OCI-LY3 (cell line): ENCODE results near the gene CPLX3.
A peak's percentile ranks its signal among the peaks of the same experiment; 100 is the strongest.

Experiments used
- H2AFZ ChIP-seq: fragments of 200-600, 300-600 bp; shearing (Covaris generic); 2 replicates; pipeline ENCODE4 v1.6.0; 2014; ENCODE audit warnings: antibody characterized with exemption, low read depth, low read length
- H3K27ac ChIP-seq: fragments of 200-600, 300-600 bp; sonication (generic); 2 replicates; pipeline ENCODE4 v1.5.1; 2014; ENCODE audit warnings: mild to moderate bottlenecking, low read length, moderate library complexity, mixed read lengths
- H3K27me3 ChIP-seq: fragments of 200-600, 300-600 bp; sonication (generic); 2 replicates; pipeline ENCODE4 v1.6.1; 2014; ENCODE audit warnings: low read depth, low read length, mixed read lengths
- H3K36me3 ChIP-seq: fragments of 200-600, 300-600 bp; sonication (generic); replicated peaks from 2 replicates; pipeline ENCODE3; 2014; ENCODE audit warnings: low read depth, low read length, mixed read lengths
- H3K4me1 ChIP-seq: fragments of 300-600, 200-600 bp; sonication (generic); 2 replicates; pipeline ENCODE4 v1.6.1; 2014; ENCODE audit warnings: low read length, mixed read lengths
- H3K4me2 ChIP-seq: fragments of 200-600, 300-600 bp; sonication (generic); 2 replicates; pipeline ENCODE4 v1.6.1; 2014; ENCODE audit warnings: low read length, mixed read lengths
- H3K4me3 ChIP-seq: fragments of 300-600, 200-600 bp; sonication (generic); 2 replicates; pipeline ENCODE4 v1.5.1; 2014; ENCODE audit warnings: antibody characterized with exemption, mild to moderate bottlenecking, low read length, moderate library complexity
- H3K79me2 ChIP-seq: fragments of 300-600, 200-600 bp; shearing (Covaris generic); 2 replicates; pipeline ENCODE4 v1.6.1; 2014; ENCODE audit warnings: mild to moderate bottlenecking, low read length, mixed read lengths
- H3K9ac ChIP-seq: fragments of 300-600, 200-600 bp; shearing (Covaris generic); 2 replicates; pipeline ENCODE4 v1.6.0; 2014; ENCODE audit warnings: mild to moderate bottlenecking, low read length, moderate library complexity
- H3K9me3 ChIP-seq: fragments of 200-600, 300-600 bp; shearing (Covaris generic); 2 replicates; pipeline ENCODE4 v1.6.1; 2014; ENCODE audit warnings: low read length, mixed read lengths; ENCODE audit not compliant: insufficient read depth
- H4K20me1 ChIP-seq: fragments of 200-600, 300-600 bp; sonication (generic); 2 replicates; pipeline ENCODE4 v1.6.1; 2016; ENCODE audit warnings: low read length, mixed read lengths; ENCODE audit not compliant: insufficient read depth
- CTCF ChIP-seq: fragments of 200-600, 300-600 bp; sonication (generic); IDR thresholded peaks from 2 replicates; pipeline ENCODE4 v1.5.1; 2014; ENCODE audit warnings: antibody characterized with exemption, low read length, low read depth
- EZH2phosphoT487 ChIP-seq: fragments of 200-600 bp; shearing (Covaris generic); IDR thresholded peaks from 2 replicates; pipeline ENCODE4 v1.6.1; 2018; ENCODE audit warnings: antibody characterized with exemption, mixed run types, low read depth

Gene CPLX3

GRCh38 chr15:74787251-74788041, 39.0 kb upstream of the CPLX3 start:
- peaks cover 14% of the 10 kb centered on the region for H4K20me1 ChIP-seq
- no peaks in the 10 kb centered on the region; the same call in 1 of the 2 replicates for H3K9me3 ChIP-seq
- H3K79me2 ChIP-seq = peaks cover 99% of the 10 kb centered on the region
- H3K4me3 ChIP-seq = peak overlapping the region; percentile 93
- H3K36me3 ChIP-seq = peaks cover 80% of the 10 kb centered on the region
- H3K27me3 ChIP-seq = no peaks in the 10 kb centered on the region
- peak overlapping the region; percentile 97 for H3K27ac ChIP-seq
- H3K4me1 ChIP-seq = peaks cover 89% of the 10 kb centered on the region
- peak overlapping the region; percentile 100 for H3K4me2 ChIP-seq
- peak overlapping the region; percentile 100 for H3K9ac ChIP-seq
- TF ChIP-seq EZH2phosphoT487 (no peak), CTCF (peak; percentile 90)
- H2AFZ ChIP-seq = no peak overlapping the region

DNA sequence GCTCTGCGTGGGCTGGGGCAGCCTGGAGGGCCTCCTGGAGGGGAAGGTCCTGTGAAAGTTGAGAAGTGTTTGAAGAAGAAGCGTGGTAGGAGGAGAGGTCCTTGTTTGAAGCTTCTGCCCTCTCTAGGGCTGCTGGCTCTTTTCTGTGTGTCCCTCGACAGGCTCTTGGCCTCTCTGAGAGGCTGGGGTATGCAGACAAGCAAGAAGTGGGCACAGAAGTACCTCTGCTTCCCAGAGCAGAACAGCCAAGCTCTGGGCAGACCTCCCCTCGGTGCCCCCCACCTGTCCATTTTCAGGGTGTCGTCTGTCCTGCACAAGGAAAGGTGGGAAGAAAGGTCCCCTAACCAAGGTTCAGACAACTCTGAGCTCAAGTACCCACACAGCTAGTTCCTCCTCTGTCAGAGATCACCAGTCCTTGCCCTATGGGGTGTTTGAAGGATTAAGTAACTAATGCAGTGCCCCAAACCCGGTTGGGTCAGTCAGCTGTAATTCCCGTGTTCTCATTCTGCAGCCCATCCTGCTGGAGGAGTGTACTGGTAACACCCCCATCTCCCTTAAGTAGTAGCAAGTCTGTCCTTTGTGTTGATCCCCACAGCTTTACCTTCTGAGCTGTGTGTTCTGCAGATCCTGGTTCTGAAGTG, 38.3 kb upstream of the CPLX3 start:
- peaks cover 96% of the 10 kb centered on the region for H3K4me1 ChIP-seq
- peaks cover 99% of the 10 kb centered on the region for H3K79me2 ChIP-seq
- no peaks in the 10 kb centered on the region for H3K27me3 ChIP-seq
- peak overlapping the region; percentile 93 for H3K4me3 ChIP-seq
- H3K27ac ChIP-seq = peak overlapping the region; percentile 97
- no peak overlapping the region for H2AFZ ChIP-seq
- H3K9ac ChIP-seq = peak overlapping the region; percentile 99
- H3K4me2 ChIP-seq = peak overlapping the region; percentile 100
- no peaks in the 10 kb centered on the region; the same call in 1 of the 2 replicates for H3K9me3 ChIP-seq
- H4K20me1 ChIP-seq = peaks cover 22% of the 10 kb centered on the region
- TF ChIP-seq CTCF (no peak), EZH2phosphoT487 (no peak)
- H3K36me3 ChIP-seq = peaks cover 79% of the 10 kb centered on the region

- Histone ChIP-seq H3K27me3 (no peaks in the 10 kb centered on the region), H3K79me2 (peaks cover 99% of the 10 kb centered on the region), H3K9me3 (no peaks in the 10 kb centered on the region; the same call in 1 of the 2 replicates), H3K4me2 (peak overlapping the region; percentile 100), H4K20me1 (peaks cover 27% of the 10 kb centered on the region), H2AFZ (no peak overlapping the region), H3K9ac (peak overlapping the region; percentile 99), H3K4me3 (peak overlapping the region; percentile 93), H3K36me3 (peaks cover 77% of the 10 kb centered on the region), H3K4me1 (peaks cover 97% of the 10 kb centered on the region), H3K27ac (peak overlapping the region; percentile 97)
- TF ChIP-seq EZH2phosphoT487 (no peak), CTCF (no peak)
Observed at GRCh38 chr15:74788683-74789151, 37.7 kb upstream of the CPLX3 start.

GRCh38 chr15:74789171-74789631, 37.2 kb upstream of the CPLX3 start:
- H3K9me3 ChIP-seq = no peaks in the 10 kb centered on the region; the same call in 1 of the 2 replicates
- H3K36me3 ChIP-seq = peaks cover 73% of the 10 kb centered on the region
- H2AFZ ChIP-seq = no peak overlapping the region
- peak overlapping the region; percentile 97 for H3K27ac ChIP-seq
- peaks cover 97% of the 10 kb centered on the region for H3K4me1 ChIP-seq
- H3K9ac ChIP-seq = peak overlapping the region; percentile 99
- peaks cover 99% of the 10 kb centered on the region for H3K79me2 ChIP-seq
- H3K4me3 ChIP-seq = peak overlapping the region; percentile 93
- peaks cover 32% of the 10 kb centered on the region for H4K20me1 ChIP-seq
- peak overlapping the region; percentile 100 for H3K4me2 ChIP-seq
- no peaks in the 10 kb centered on the region for H3K27me3 ChIP-seq
- TF ChIP-seq CTCF = no peak
- no peak for TF ChIP-seq EZH2phosphoT487
